Measurements from ENCODE around the gene ENPP3.

ENPP3 gene

DNA sequence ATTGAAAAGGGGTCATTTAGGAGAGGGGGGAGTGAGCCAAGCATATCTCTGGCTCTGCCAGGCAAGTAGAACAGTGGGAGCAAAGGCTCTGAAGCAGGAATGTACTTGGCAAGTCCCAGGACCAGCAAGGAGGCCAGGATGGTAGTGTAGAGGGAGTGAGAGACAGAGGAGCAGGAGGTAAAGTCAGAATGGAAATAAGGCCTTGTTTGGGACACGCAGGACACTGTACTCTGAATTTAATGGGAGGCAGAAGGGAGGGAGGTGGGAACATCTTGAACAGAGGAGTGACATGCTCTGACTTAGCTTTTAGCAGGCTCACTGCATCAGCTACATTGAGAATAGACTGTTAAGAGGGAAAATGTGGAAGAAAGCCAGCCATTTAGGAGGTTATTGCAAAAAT is 133.7 kb downstream of the ENPP3 start:
- H3K4me3 ChIP-seq (ENCODE audit: low read length): no peak overlapping the region
- no peak for DNase-seq (ENCODE audit: low read depth)
- no peak for TF ChIP-seq CTCF (conservative IDR thresholded peaks at IDR 0.05; ENCODE audit: low read length)

GRCh38 chr6:131773284-131773950 is 136.3 kb downstream of the ENPP3 start:
- no peak overlapping the region for H3K4me3 ChIP-seq (ENCODE audit: low read length)
- TF ChIP-seq CTCF (conservative IDR thresholded peaks at IDR 0.05; ENCODE audit: low read length): no peak

GRCh38 chr6:131775886-131776285 is 138.8 kb downstream of the ENPP3 start:
- no peak for TF ChIP-seq CTCF (conservative IDR thresholded peaks at IDR 0.05; ENCODE audit: low read length)
- H3K4me3 ChIP-seq (ENCODE audit: low read length): no peak overlapping the region
- DNase-seq (ENCODE audit: low read depth): no peak

More at GRCh38 chr6:131773284-131773950, 136.3 kb downstream of the ENPP3 start:
- no peak for DNase-seq (ENCODE audit: low read depth)

DNA sequence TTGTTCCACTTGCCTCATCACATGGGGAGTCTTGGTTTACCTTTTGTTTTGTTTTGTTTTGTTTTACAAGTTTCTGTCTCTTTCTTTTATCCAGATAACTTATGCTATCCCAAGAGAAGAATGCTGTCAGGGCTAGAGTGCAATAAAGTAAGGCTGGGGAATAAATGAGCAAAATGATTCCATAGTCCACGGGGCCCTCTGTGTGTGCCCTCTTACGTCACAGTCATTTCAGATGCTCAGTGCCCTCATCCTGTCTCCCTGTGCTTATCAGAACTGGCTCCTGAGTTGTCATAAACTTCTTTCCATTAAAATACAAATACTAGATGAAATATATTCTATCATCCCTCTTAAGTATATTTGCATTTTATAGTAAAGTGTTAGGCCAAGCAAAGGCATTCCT is 139.9 kb downstream of the ENPP3 start:
- DNase-seq (ENCODE audit: low read depth): no peak
- TF ChIP-seq CTCF (conservative IDR thresholded peaks at IDR 0.05; ENCODE audit: low read length): no peak
- no peak overlapping the region for H3K4me3 ChIP-seq (ENCODE audit: low read length)

DNA sequence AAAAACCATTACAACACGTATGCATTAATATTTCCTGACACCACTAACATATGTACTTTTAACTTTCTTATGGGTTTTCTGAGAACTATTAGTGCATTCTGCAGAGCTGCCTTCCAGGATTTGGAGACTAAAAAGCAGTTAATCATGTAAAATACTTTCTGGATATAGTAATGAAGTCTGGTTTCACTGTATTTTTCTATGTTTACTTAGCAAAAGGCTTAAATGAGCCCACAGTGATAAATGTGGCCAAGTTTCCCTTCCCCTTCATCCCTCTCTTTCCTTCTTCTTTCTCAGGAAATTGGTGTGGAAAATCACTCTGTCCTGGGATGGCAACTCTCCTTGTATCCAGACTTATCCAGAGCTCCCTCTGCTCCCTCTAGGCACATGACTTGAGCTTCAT is 141.1 kb downstream of the ENPP3 start:
- TF ChIP-seq CTCF (conservative IDR thresholded peaks at IDR 0.05; ENCODE audit: low read length): no peak
- H3K4me3 ChIP-seq (ENCODE audit: low read length): no peak overlapping the region
- DNase-seq (ENCODE audit: low read depth): no peak

DNA sequence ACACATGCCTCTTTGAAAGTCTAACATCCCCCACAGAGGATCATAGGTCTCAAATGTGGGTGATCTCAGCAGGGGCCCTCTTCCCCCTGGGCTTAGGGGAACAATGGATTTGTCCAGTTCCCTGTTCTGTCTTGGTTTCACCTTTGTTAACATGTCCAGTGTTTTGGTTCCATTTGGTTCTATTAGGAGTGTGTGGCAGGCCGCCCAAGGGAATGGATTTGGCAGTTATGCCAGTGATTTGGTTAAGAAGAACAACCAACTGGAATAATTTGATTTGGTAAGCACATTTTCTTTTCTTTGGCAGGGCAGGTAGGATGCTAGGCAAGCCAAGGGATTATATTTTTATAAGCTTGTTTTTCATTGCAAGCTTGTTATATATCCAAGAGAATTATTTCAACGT is 142.2 kb downstream of the ENPP3 start:
- no peak overlapping the region for H3K4me3 ChIP-seq (ENCODE audit: low read length)
- TF ChIP-seq CTCF (conservative IDR thresholded peaks at IDR 0.05; ENCODE audit: low read length): no peak
- DNase-seq (ENCODE audit: low read depth): no peak

GRCh38 chr6:131780600-131780999 is 143.5 kb downstream of the ENPP3 start:
- DNase-seq (ENCODE audit: low read depth): no peak
- H3K4me3 ChIP-seq (ENCODE audit: low read length): no peak overlapping the region
- TF ChIP-seq CTCF (conservative IDR thresholded peaks at IDR 0.05; ENCODE audit: low read length): no peak
